ENCODE measurements around the gene DST. TPM values are rescaled to one million over a fixed set of nuclear protein-coding genes. Genes with fewer than 3 reads are reported as not detected.

DST gene
- total RNA-seq, 1 experiment from 2014 or later = 26.8 TPM

DNA sequence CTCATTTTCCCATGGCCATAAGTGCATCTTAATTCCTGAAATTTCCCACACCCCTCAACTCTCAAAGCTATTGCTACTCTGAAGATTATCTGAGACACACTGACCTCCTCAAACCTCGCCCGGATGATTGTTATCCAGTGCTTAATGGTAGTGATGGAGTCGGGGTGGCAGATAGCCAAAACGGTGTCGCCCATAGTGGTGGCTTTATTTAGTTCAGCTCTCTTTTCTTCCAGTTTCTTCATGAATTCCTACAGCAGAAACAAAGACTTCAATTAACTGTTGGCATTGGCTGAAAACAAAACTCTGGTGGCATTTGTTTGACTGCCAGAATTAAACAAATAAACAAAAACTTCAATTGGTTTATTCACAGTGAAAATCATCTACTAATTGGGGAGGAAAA, 165.4 kb downstream of the DST start:
- in situ Hi-C loops (cut with HindIII; ENCODE audit: low sequenced_read_pairs) = no loop called here
- DNase-seq (ENCODE audit: low spot score) = no peak

DNA sequence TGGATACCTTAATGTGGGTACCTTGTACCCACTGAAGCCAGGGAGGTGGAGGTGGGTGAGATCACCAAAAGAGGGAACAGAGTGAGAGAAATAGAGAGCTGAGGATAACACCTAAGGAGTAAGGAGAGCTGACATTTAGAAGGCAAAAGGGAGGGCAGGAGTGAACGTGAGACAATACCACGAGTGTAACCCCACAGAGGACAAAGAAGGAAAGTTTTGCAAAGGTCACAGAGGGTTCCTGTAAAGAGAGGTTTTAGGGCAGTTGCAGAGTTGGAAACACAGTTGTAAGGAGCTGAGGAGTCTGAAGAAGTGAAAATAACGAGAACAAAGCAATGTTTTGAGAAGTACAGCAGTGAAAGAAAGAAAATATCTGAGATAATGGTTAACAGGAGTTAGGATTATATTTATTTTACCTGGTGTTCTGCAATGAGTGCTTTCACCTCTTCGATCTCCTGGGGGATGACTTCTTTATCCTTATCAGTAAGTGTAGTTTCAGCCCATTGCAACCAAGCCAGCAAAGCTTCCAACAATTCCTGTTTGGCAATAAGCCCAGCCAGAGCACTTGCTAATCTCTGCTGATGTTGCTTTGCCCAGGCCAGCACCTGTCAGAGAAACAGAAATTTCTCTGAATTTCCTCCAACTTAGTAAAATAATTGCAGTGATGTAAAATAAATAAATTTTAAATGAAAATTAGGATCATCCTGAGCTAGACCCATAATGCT, 166.8 kb downstream of the DST start:
- DNase-seq (ENCODE audit: low spot score) = peak; percentile 31
- in situ Hi-C loops (cut with HindIII; ENCODE audit: low sequenced_read_pairs) = no loop called here

DNA sequence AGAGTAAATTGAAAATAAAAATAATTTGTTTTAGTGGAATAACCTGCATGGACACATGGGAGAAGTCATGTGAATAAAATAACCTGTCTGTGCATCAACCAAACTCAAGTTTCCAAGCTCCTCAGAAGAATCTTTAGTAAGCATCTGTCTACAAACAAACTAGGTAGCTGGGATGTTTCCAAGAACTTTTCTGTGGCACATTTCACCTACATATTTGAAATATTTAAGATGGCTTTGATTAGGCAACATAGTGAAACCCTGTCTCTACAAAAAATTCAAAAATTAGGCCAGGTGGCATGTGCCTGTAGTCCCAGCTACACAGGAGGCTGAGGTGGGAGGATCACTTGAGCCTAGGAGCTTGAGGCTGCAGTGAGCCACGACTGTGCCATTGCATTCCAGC, 168.2 kb downstream of the DST start:
- in situ Hi-C loops (cut with HindIII; ENCODE audit: low sequenced_read_pairs) = no loop called here
- no peak for DNase-seq (ENCODE audit: low spot score)

DNA sequence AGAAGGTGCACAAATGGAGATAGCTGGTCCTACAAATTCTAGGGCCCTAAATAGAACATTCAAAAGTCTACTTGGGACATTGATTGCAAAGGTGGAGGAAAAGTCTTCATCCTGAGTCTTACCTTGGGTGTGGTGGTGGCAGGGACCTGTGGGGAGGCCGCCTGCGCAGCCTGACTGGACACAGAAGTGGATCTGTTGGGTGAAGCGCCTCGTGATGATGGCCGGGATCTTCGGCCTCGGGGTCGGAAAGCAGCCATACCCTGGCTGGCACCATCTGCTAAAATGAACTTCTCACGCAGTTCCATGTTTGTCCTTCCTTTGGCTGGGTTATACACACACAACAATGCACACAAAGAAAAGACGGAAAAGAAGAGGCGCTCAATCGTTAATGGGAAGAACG, 179.2 kb downstream of the DST start:
- in situ Hi-C loops (cut with HindIII; ENCODE audit: low sequenced_read_pairs) = no loop called here
- no peak for DNase-seq (ENCODE audit: low spot score)

DNA sequence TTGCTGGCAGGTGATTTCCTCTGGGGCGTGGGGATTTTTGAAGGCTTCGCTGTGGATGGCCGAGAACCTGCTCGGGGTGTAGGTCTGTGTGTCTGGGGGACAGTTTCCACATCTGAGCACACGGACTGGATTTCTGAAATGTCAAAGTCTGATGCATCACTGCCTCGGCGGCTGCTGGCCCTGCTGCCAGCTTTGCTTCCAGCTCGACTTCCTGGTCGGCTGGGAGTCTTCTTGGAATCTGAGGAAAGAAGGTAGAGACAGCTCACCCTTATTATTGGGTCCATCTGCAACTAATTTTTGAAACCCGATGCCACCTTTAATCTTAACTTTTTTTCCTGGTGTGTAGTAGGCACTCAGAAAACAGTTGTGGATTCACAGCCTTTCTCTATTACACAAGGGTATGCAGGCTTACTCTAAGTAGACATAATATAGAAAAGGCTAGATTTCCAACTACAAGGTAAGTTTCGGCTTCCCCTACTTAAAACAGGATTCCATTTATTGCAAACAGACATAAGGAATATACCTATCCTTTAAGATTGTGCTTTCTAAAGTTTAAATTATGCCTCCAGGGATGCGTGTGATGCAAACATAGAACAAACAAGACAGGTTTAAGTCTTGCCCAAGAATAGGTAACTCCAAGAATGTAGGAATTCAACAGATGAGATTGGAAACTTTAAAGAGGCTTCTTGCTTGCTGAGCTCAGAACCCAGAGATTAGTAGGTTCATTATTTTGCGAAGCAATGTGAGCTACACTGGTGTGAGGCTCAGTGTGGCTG, 183.5 kb downstream of the DST start:
- in situ Hi-C loops (cut with HindIII; ENCODE audit: low sequenced_read_pairs) = no loop called here

DNA sequence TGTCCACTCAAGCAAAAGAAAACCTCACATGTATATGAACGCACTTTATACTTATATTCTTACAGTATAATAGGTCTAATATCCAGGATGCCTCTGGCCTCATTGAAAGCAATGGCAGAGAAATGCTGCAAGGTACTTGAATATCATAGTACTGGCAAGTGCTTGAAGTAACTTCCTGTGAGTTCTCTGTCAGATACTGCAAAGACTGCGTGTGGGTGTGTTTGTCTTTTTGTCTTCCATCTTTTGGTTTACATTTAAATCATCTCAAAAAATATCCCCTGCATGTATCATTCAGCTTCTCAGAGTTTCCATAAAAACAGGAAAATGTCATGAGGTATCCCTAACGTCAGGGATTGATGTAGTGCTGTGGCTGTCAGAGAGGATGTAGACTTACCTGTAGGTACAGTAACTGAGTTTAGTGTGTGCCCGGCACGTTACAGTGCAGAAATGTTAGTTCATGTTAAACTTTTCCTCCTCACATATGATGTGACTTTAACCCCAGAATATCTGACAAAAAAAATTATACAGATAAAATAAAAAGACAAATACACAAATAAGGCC, 184.3 kb downstream of the DST start:
- DNase-seq (ENCODE audit: low spot score) = no peak
- in situ Hi-C loops (cut with HindIII; ENCODE audit: low sequenced_read_pairs) = no loop called here

More for the DNA sequence above, 183.5 kb downstream of the DST start:
- no peak for DNase-seq (ENCODE audit: low spot score)

DNA sequence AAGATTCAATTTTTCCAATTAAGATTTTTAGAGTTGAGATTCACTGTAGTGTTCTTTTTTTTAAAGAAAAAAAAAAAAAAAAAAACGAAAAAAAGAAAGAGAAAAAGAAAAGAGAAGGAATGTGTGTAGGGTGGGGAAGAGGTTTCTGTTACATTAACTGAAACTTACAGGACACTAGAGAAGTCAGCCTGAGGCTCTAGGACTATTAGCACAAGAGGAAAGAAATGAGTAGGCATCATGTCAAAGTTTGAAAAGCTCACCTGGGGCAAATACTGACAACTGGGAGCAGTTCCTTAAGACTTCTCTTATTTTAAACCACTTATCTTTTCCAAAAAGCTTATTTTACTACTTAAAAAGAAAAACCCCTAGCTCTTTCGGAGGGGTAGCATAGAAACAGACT, 185.9 kb downstream of the DST start:
- DNase-seq (ENCODE audit: low spot score) = no peak
- in situ Hi-C loops (cut with HindIII; ENCODE audit: low sequenced_read_pairs) = no loop called here

DNA sequence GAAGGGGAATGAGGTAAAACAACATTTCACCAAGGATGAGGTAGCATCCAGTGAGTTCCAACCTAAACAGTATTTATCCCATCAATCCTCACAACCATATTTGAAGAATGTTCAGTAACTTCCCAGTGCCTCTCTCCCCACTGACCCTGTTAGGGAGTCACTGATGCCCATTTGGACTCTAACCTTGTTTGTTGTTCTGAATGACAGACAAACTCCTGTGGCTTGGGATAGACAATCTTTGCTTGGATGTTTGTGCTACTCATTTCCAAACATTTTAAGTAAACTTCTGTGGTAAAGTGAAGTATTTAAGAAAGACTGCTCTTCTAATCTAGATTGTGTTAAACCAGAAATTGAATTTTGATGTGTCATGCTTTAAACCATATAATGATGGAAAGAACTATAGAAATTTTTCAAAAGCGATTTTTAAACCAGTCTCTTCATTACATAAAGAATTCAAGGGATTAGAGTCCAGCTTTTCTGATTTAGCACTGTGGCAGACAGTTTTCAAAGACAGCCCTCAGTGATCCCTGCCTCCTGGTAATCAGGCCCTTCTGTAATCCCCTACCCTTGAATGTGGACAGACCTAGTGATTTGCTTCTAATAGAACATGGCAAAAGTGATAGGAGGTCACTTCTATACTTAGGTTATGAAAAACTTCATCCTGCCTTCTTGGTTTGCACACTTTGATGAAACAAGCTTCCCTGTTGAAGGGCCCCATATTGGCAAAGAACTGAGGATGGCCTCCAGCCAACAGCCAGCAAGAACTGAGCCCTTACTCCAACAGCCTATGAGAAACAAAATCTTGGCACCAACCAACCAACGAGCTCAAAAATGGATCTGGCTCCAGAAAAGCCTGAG, 191.6 kb downstream of the DST start:
- in situ Hi-C loops (cut with HindIII; ENCODE audit: low sequenced_read_pairs) = no loop called here
- peak; percentile 28 for DNase-seq (ENCODE audit: low spot score)

DNA sequence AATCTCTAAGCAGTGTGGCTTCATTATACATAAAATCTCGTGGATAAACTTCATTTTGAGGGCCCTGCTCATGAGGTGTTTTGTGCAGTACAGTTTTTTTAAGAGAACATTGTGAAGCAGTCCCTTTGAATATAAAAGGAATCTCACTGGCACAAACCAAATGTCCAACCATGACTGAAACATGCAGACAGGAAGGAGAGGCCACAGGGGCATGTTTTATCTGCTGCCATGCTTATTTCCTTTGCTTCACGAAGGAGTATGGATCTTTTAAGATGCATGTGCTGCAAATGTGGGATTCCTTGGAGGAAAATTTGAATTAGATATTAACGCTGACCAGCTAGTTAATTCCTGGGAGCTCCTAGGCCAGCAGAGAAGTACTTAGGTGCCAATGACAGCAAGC, 192.3 kb downstream of the DST start:
- in situ Hi-C loops (cut with HindIII; ENCODE audit: low sequenced_read_pairs) = no loop called here
- peak; percentile 6 for DNase-seq (ENCODE audit: low spot score)

DNA sequence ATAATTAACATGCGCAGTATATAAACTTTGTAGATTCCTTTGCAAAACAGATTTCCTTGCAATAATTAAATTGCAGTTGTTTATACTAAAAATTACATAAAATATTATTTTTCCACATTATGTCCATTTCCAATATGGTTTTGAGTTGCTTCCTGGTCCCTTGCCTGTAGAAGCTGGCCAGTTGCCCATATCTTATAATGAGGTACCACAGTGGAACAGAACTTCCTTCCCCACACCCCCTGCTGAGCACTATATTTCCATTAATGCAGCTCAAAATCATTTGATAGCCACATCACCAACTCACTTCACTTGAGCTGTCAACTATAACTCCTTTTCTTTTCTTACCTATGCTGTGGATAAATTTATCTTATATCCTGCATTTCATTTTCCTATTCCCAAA, 194.6 kb downstream of the DST start:
- DNase-seq (ENCODE audit: low spot score) = peak; percentile 8
- in situ Hi-C loops (cut with HindIII; ENCODE audit: low sequenced_read_pairs) = no loop called here

DNA sequence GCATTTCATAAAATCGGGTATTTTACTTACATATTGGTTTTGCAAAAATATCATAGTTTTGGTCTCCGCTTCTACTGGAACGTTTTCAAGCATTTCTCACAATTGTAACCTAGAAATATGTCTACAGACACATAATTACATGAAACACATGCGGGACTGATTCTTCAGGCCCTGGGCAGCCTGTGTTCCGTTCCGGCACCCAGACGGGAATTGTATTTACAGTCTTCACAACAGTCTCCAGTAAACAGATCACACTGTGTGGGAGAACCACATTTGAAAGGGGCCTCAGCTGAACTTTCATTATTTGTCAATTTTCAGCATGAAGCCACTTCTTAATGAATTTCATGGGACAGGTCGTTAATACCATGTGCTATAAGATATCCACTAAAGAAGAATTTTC, 196.9 kb downstream of the DST start:
- no peak for DNase-seq (ENCODE audit: low spot score)
- in situ Hi-C loops (cut with HindIII; ENCODE audit: low sequenced_read_pairs) = no loop called here

DNA sequence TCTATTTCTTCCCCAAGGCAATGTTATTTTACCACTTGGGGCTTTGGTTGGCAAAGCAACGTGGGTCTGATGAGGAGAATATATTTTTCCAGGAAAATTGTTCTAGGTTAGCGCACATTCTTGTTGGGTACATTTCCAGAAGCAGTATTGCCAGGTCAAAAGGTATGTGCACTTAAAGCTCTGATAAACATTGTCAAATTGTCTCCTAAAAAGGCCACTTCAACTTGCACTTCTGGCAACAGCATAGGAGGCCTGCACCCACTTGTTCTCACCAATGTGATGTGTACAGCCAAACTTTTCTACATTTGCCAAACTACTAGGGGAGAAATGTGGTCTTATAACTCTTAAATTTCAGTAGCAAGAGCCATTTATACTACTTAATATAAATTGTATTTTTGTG, 197.8 kb downstream of the DST start:
- in situ Hi-C loops (cut with HindIII; ENCODE audit: low sequenced_read_pairs) = no loop called here

DNA sequence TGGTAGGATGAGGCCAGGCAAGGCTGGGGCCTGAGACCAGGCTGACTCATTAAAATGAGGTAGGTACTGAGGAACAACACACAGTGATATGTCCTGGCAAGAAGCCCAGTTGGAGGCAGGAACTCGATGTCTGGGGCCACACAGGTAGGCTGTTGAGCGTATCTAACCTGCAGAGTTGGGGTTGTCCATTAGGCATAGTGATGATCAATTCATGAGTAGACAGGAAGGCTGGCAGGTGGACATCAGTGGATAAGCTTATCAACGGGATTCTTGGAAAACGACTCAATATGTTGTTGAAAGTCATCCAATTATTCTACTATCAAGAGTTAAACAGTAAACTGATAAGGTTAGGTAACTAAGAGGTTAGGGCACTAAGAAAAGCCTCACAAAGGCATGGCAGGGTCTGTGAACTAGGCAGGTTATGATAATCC, 202.1 kb downstream of the DST start:
- DNase-seq (ENCODE audit: low spot score) = no peak
- in situ Hi-C loops (cut with HindIII; ENCODE audit: low sequenced_read_pairs) = no loop called here

More for the DNA sequence above, 197.8 kb downstream of the DST start:
- no peak for DNase-seq (ENCODE audit: low spot score)

DNA sequence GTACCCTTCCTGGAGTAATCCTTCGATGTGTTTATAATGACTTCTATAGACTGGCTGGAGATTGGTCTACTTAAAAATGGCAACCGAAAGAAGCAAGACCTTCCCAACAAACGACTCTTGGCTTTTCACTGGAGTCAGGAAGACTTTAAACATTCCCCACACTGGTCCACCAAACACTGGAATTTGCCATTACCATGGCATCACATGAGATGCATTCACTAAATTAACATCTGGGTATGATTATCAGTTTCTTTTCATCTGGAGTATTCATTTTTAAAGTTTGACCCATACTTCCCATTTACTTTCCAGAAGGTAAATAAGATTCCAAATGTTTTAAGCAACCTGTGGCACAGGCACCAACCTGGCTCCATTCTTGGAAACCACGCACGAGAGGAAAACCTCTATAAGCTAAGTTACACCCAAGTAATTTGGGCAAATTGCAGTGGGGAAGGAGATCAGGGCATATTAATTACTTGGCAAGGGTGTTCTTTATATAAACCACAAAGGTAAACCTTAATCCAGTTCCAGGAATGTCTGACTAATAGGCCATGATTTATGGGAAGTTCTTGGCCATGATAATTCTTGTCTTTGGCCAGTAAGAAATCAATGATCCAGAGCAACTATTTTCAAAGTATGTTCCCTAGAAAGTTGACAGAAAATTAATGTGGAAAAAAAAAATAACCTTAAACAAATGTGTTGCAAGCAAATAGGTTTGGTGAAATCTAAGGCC, 205.4 kb downstream of the DST start:
- in situ Hi-C loops (cut with HindIII; ENCODE audit: low sequenced_read_pairs) = no loop called here
- DNase-seq (ENCODE audit: low spot score) = no peak

DNA sequence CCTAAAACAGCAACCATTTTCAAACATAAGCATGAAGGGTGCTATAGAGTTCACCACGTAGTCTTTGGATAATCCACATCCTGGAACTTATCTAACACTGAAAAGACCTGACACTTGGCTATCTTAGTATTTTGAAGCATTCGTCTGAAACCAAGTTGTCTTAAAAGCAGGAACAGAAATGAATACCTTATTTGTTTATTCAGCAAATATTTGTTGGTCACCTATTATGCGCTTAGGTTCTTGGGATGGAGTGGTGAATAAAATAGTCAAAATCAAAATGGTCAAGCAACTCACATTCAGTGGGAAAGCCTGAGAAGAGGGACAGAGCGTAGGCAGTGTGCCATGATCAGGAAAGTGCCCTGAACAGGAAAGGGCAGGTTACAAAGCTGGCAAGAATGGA, 206.9 kb downstream of the DST start:
- DNase-seq (ENCODE audit: low spot score) = no peak
- in situ Hi-C loops (cut with HindIII; ENCODE audit: low sequenced_read_pairs) = no loop called here

DNA sequence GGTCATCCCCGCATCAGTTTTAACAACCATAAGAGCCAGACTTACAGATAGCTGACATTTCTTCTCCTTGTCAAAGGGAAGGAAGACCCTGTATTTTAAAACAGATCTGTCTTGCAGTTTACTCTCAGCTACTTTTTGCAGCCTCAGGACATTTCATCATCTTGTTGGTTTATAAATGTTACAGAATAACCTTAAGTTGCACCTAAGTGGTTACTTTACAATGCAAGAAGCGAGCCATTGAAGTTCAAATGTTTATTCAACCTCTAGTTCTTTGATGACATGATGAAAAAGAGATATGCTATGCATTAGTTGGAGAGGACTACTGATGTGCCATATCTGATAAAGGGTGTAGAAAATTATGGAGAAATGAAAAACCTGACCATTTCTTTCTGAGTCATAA, 207.4 kb downstream of the DST start:
- in situ Hi-C loops (cut with HindIII; ENCODE audit: low sequenced_read_pairs) = no loop called here
- no peak for DNase-seq (ENCODE audit: low spot score)

DNA sequence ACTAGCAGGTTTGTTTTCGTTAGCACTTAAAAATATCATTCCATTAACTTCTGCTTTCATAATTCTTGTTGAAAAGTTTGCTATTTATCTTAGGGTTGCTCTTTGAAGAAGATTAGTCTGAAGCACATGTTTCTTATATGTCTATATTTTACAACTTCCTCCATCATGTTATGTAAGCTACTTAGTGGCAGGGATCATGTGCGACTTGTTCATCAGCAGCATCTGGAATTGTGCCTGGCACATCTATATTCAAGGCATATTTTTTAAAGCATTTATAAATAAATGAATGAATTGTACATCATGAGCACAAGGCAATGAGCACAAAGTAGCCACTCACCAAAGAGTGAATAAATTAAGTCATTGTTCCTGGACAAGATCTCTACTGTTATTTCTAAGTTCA, 208.1 kb downstream of the DST start:
- in situ Hi-C loops (cut with HindIII; ENCODE audit: low sequenced_read_pairs) = no loop called here
- DNase-seq (ENCODE audit: low spot score) = no peak

DNA sequence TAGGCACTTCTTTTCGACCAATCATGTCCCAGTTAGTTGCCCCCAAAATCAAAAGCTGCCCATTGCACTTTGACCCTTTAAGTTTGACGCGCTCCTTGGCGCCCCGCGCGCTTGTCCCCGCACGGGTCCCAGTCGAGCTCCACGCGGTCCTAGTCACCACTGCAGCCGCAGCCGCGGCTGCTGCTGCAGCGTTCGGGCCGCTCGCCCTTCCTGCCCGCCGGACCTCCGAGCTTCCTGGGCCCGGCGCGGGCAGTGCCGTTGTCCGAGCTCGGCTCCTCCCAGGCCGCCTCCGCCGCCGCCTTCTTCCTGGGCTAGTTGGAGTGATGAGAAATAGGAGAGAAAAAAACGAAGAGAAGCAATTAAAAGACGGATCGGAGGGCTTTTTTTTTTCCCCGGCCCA, 209.6 kb downstream of the DST start:
- in situ Hi-C loops (cut with HindIII; ENCODE audit: low sequenced_read_pairs) = no loop called here
- DNase-seq (ENCODE audit: low spot score) = no peak

DNA sequence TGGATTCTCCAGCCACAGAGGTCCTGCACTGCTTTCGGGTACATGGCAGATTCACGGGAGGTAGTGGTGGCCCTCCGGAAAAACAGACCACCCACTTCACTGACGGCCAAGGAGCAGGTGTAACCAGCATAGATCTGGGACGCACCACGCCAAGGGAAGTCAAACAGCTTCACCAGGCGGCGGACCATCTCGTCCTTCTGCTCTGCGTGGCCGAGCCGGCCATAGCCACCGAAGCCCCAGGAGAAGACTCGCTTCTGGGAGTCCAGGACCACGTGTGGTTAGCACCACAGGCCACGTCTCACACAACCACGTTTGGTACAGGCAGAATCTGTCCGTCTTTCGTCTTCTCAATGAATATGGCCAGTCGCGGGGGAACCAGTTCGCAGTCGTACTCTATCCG, 210.5 kb downstream of the DST start:
- in situ Hi-C loops (cut with HindIII; ENCODE audit: low sequenced_read_pairs) = no loop called here
- DNase-seq (ENCODE audit: low spot score) = no peak
